Measurements from ENCODE around the gene MGAT5B.

GRCh38 chr17:76929148-76929547, 60.9 kb downstream of the MGAT5B start:
- TF ChIP-seq CTCF (IDR thresholded peaks at IDR 0.05) (no peak), POLR2A (IDR thresholded peaks at IDR 0.05) (no peak)

All from body of pancreas (tissue), 4 donors.